ENCODE results near the gene CD96. TPM values are rescaled to one million over a fixed set of nuclear protein-coding genes. Genes with fewer than 3 reads are reported as not detected.

Gene CD96
- total RNA-seq, 2 donors from 2014 or later: not detected

- 95 to 100% methylated on average over 1 to 2 of the region's 2 CpGs for WGBS, 2 experiments (ENCODE audit: insufficient coverage in 1 of 2, insufficient read length in 1 of 2)
- no peaks in the 10 kb centered on the region for H3K36me3 Mint-ChIP-seq (ENCODE audit: low read depth)
- H3K4me3 ChIP-seq (ENCODE audit: low read length): no peak overlapping the region
- H3K9me3 ChIP-seq (ENCODE audit: control insufficient read depth, low read length): no peaks in the 10 kb centered on the region
- H3K27me3 Mint-ChIP-seq (ENCODE audit: insufficient read depth): no peaks in the 10 kb centered on the region
- no peak overlapping the region for H3K27ac Mint-ChIP-seq
- no peak for TF ChIP-seq CTCF (conservative IDR thresholded peaks at IDR 0.05)
- no peak overlapping the region for H3K9ac ChIP-seq (ENCODE audit: extremely low read depth, low read length, poor library complexity, severe bottlenecking)
- no peak overlapping the region for H3K4me3 Mint-ChIP-seq
- H3K9me3 Mint-ChIP-seq: peaks cover 4% of the 10 kb centered on the region
- no peak overlapping the region for H3K27ac ChIP-seq (ENCODE audit: low read depth, low read length)
- no peaks in the 10 kb centered on the region for H3K4me1 Mint-ChIP-seq
- DNase-seq: no peak
- H3K27me3 ChIP-seq (ENCODE audit: control insufficient read depth, insufficient read depth, low read length, poor library complexity, severe bottlenecking): no peaks in the 10 kb centered on the region
- no peaks in the 10 kb centered on the region for H3K4me1 ChIP-seq (ENCODE audit: control insufficient read depth, insufficient read depth, low read length)
- no peaks in the 10 kb centered on the region for H3K36me3 ChIP-seq (ENCODE audit: control insufficient read depth, insufficient read depth, low read length)
Measured at GRCh38 chr3:111581403-111582119, 39.6 kb downstream of the CD96 start.

- DNase-seq: no peak
- H3K4me1 Mint-ChIP-seq: no peaks in the 10 kb centered on the region
- H3K36me3 Mint-ChIP-seq (ENCODE audit: low read depth): no peaks in the 10 kb centered on the region
- no peak overlapping the region for H3K9ac ChIP-seq (ENCODE audit: extremely low read depth, low read length, poor library complexity, severe bottlenecking)
- H3K9me3 ChIP-seq (ENCODE audit: control insufficient read depth, low read length): no peaks in the 10 kb centered on the region
- H3K27me3 ChIP-seq (ENCODE audit: control insufficient read depth, insufficient read depth, low read length, poor library complexity, severe bottlenecking): no peaks in the 10 kb centered on the region
- TF ChIP-seq CTCF (conservative IDR thresholded peaks at IDR 0.05): no peak
- H3K9me3 Mint-ChIP-seq: peaks cover 8% of the 10 kb centered on the region
- no peak overlapping the region for H3K27ac ChIP-seq (ENCODE audit: low read depth, low read length)
- H3K27me3 Mint-ChIP-seq (ENCODE audit: insufficient read depth): no peaks in the 10 kb centered on the region
- WGBS, 2 experiments (ENCODE audit: insufficient coverage in 1 of 2, insufficient read length in 1 of 2): 80 to 83% methylated on average over 1 of the region's 1 CpG
- H3K27ac Mint-ChIP-seq: no peak overlapping the region
- H3K4me1 ChIP-seq (ENCODE audit: control insufficient read depth, insufficient read depth, low read length): no peaks in the 10 kb centered on the region
- no peaks in the 10 kb centered on the region for H3K36me3 ChIP-seq (ENCODE audit: control insufficient read depth, insufficient read depth, low read length)
- H3K4me3 ChIP-seq (ENCODE audit: low read length): no peak overlapping the region
- H3K4me3 Mint-ChIP-seq: no peak overlapping the region
Measured at GRCh38 chr3:111582120-111582474, 40.1 kb downstream of the CD96 start.

GRCh38 chr3:111584744-111585143 is 42.7 kb downstream of the CD96 start:
- H3K27ac ChIP-seq (ENCODE audit: low read depth, low read length): no peak overlapping the region
- 100% methylated on average over 1 of the region's 1 CpG; no CpG with 5 or more reads in 1 of the 2 experiments for WGBS, 2 experiments (ENCODE audit: insufficient coverage in 1 of 2, insufficient read length in 1 of 2)

More at GRCh38 chr3:111584744-111585143, 42.7 kb downstream of the CD96 start:
- no peaks in the 10 kb centered on the region for H3K4me1 Mint-ChIP-seq
- H3K36me3 Mint-ChIP-seq (ENCODE audit: low read depth): no peaks in the 10 kb centered on the region
- no peaks in the 10 kb centered on the region for H3K27me3 Mint-ChIP-seq (ENCODE audit: insufficient read depth)
- Histone ChIP-seq H3K4me3 (ENCODE audit: low read length) (no peak overlapping the region), H3K36me3 (ENCODE audit: control insufficient read depth, insufficient read depth, low read length) (no peaks in the 10 kb centered on the region), H3K27me3 (ENCODE audit: control insufficient read depth, insufficient read depth, low read length, poor library complexity, severe bottlenecking) (no peaks in the 10 kb centered on the region), H3K9ac (ENCODE audit: extremely low read depth, low read length, poor library complexity, severe bottlenecking) (no peak overlapping the region), H3K4me1 (ENCODE audit: control insufficient read depth, insufficient read depth, low read length) (no peaks in the 10 kb centered on the region), H3K9me3 (ENCODE audit: control insufficient read depth, low read length) (no peaks in the 10 kb centered on the region)
- no peak for DNase-seq
- H3K9me3 Mint-ChIP-seq: peaks cover 8% of the 10 kb centered on the region
- TF ChIP-seq CTCF (conservative IDR thresholded peaks at IDR 0.05): no peak
- no peak overlapping the region for H3K4me3 Mint-ChIP-seq
- no peak overlapping the region for H3K27ac Mint-ChIP-seq

Data from endodermal cell (in vitro differentiated cells).